Esophagus squamous epithelium (tissue), 5 donors: Measurements from ENCODE around the gene DCLK3. TPM values are rescaled to one million over a fixed set of nuclear protein-coding genes. Genes with fewer than 3 reads are reported as not detected.

ENCODE experiments used
- DNase-seq: peaks from one replicate; lab custom pipeline; 2025; lab: John Stamatoyannopoulos, UW
- H3K27ac ChIP-seq, 4 donors: fragments of 200-600 bp; sonication (generic); one replicate each; pipeline ENCODE4 v1.5.1; 2016 to 2019; ENCODE audit warnings: mild to moderate bottlenecking in 1 of 4
- H3K27me3 ChIP-seq, 4 donors: fragments of 200-600 bp; sonication (generic); 1 replicate in 3 of 4; 2 replicates in 1 of 4; pipeline versions ENCODE4 v1.5.1 to v1.6.0; 2017 to 2021; ENCODE audit warnings: antibody characterized with exemption in 1 of 4
- H3K36me3 ChIP-seq, 3 donors: fragments of 200-600 bp; sonication (generic); one replicate each; pipeline ENCODE4 v1.5.1; 2016 to 2019
- H3K4me1 ChIP-seq, 3 donors: fragments of 200-600 bp; sonication (generic); one replicate each; pipeline ENCODE4 v1.5.1; 2017 to 2019
- H3K4me3 ChIP-seq, 4 donors: fragments of 200-600 bp; sonication (generic); 1 replicate in 3 of 4; 2 replicates in 1 of 4; pipeline ENCODE4 v1.5.1; 2016 to 2019; ENCODE audit warnings: mild to moderate bottlenecking in 2 of 4, moderate library complexity in 1 of 4
- H3K9me3 ChIP-seq, 3 donors: fragments of 200-600 bp; sonication (generic); one replicate each; pipeline ENCODE4 v1.5.1; 2016 to 2019
- POLR2A ChIP-seq, 4 donors: fragments of 450-650 bp; IDR thresholded peaks; one replicate each; pipeline ENCODE4 v1.6.1; 2017; ENCODE audit warnings: antibody characterized with exemption in 4 of 4, mild to moderate bottlenecking in 4 of 4, moderate library complexity in 3 of 4
- WGBS, 2 donors: methylation state at CpG; one replicate each; pipeline ENCODE4 v1.1.5; 2018; 5-methylcytosine and 5-hydroxymethylcytosine counted together
- intact Hi-C: fragments of 100-400 bp; cut with DNase I; formaldehyde crosslinking; loops from one replicate; pipeline ENCODE4 v1.15.0; 2022
- total RNA-seq, 4 donors: library from RNA; depleted of rRNA; stranded (reverse); fragments of >200 nt; gene quantifications; one replicate each; pipeline ENCODE4 v1.1.0, GENCODE V29; 2016
- TF ChIP-seq, protein P1 (sequence below), 6 experiments: fragments of 450-650 bp in 4 of 6; fragments of 200-600 bp in 2 of 6; sonication (generic) in 2 of 6; IDR thresholded peaks; one replicate each; pipeline ENCODE4 v1.5.1; 2016 to 2019; ENCODE audit warnings: antibody characterized with exemption in 6 of 6, mild to moderate bottlenecking in 4 of 6, moderate library complexity in 4 of 6
- donor health status: DM: yes; HTN: yes; CAD: no.

Gene DCLK3
- total RNA-seq, 4 donors from 2014 or later = 0.13 to 0.19 (median 0.18) TPM; not detected in 1

- Histone ChIP-seq H3K36me3 (no peaks in the 10 kb centered on the region), H3K4me3 (no peak overlapping the region), H3K4me1 (no peaks in the 10 kb centered on the region), H3K27me3 (peaks cover 0 to 5% (median 0%) of the 10 kb centered on the region in 4 donors), H3K27ac (no peak overlapping the region), H3K9me3 (peaks cover 0 to 11% (median 0%) of the 10 kb centered on the region in 3 donors)
- WGBS, 2 donors = 98 to 100% methylated on average over 2 of the region's 2 CpGs
- DNase-seq = no peak
- TF ChIP-seq POLR2A (IDR thresholded peaks at IDR 0.05) = no peak
- TF ChIP-seq, protein P1, sequence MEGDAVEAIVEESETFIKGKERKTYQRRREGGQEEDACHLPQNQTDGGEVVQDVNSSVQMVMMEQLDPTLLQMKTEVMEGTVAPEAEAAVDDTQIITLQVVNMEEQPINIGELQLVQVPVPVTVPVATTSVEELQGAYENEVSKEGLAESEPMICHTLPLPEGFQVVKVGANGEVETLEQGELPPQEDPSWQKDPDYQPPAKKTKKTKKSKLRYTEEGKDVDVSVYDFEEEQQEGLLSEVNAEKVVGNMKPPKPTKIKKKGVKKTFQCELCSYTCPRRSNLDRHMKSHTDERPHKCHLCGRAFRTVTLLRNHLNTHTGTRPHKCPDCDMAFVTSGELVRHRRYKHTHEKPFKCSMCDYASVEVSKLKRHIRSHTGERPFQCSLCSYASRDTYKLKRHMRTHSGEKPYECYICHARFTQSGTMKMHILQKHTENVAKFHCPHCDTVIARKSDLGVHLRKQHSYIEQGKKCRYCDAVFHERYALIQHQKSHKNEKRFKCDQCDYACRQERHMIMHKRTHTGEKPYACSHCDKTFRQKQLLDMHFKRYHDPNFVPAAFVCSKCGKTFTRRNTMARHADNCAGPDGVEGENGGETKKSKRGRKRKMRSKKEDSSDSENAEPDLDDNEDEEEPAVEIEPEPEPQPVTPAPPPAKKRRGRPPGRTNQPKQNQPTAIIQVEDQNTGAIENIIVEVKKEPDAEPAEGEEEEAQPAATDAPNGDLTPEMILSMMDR (IDR thresholded peaks at IDR 0.05) = no peak
- intact Hi-C loops = no loop called here
Measured at GRCh38 chr3:36804295-36805055, 40.1 kb upstream of the DCLK3 start.

DNA sequence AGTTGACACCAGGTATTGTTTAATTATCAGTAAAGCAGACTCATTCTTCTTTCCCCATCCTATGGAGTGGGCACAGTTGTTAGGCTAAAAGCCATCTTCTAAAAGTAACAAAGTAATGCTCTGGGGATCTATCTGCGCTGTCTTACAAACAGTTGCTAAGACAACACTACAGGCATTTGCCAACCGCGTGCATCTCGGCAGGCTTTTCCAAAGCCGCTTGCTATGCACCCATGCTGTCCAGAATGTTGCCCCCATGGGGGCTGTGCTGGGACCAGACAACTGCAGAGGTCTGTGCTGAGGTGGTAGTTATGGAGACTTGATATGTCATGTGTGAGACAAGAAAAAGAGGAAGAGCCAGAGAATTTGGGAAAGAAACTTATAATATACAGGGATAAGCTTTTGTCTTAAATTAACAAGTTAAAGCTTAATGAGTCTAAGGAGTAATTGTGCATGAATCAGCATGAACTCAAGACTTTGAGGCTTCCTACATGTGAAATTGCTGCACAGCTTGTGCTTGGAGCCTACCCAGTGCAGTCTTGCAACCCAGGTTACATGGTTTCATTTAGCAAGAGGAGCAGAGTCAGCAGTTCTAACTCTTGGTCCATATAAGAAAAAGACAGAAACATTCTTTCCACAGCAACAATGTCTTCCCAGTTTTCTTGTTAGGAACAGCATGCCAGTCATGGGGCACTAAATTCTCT is 38.9 kb upstream of the DCLK3 start:
- 91 to 96% methylated on average over 5 of the region's 5 CpGs for WGBS, 2 donors
- peaks cover 0 to 11% (median 0%) of the 10 kb centered on the region in 3 donors for H3K9me3 ChIP-seq
- no peaks in the 10 kb centered on the region for H3K4me1 ChIP-seq
- DNase-seq = no peak
- intact Hi-C loops = no loop called here
- H3K36me3 ChIP-seq = no peaks in the 10 kb centered on the region
- no peak overlapping the region for H3K4me3 ChIP-seq
- H3K27me3 ChIP-seq = peaks cover 0 to 5% (median 0%) of the 10 kb centered on the region in 4 donors
- no peak overlapping the region for H3K27ac ChIP-seq
- TF ChIP-seq, protein P1 (IDR thresholded peaks at IDR 0.05) = no peak

DNA sequence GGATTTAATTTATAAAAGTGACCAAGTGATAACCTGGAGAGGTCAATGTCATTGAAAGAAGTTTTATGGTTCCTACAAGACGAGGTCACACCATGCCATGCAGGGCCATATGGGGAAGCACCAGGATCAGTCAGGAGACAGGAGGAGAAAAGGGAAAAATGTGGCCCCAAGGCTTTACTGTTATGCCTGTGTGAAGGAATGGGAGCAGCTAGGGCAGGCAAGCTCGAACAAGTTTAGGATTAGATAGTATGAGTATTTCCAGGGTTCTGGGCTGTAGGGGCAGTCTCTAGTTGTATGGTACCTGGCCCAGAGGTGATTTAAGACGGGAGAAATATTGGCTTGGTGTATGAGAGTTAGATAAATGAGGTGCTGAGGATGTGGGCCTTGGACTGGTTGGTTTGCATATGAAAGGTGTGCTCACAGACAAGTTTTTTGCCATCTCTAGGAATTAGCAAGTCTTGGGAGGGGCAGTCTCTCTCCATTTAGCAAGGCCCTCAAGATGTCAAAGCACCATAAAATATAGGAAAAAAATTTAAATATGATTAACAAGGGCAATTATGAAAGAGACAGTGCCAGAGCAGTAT is 36.3 kb upstream of the DCLK3 start:
- H3K36me3 ChIP-seq = no peaks in the 10 kb centered on the region
- H3K4me3 ChIP-seq = no peak overlapping the region
- H3K27me3 ChIP-seq = peaks cover 0 to 5% (median 0%) of the 10 kb centered on the region in 4 donors
- WGBS, 2 donors = 32 to 43% methylated on average over 3 of the region's 3 CpGs
- H3K9me3 ChIP-seq = peaks cover 0 to 2% (median 0%) of the 10 kb centered on the region in 3 donors
- no peak for DNase-seq
- intact Hi-C loops = no loop called here
- TF ChIP-seq POLR2A (IDR thresholded peaks at IDR 0.05) = no peak
- TF ChIP-seq, protein P1 (IDR thresholded peaks at IDR 0.05) = no peak
- H3K4me1 ChIP-seq = no peaks in the 10 kb centered on the region
- H3K27ac ChIP-seq = no peak overlapping the region

DNA sequence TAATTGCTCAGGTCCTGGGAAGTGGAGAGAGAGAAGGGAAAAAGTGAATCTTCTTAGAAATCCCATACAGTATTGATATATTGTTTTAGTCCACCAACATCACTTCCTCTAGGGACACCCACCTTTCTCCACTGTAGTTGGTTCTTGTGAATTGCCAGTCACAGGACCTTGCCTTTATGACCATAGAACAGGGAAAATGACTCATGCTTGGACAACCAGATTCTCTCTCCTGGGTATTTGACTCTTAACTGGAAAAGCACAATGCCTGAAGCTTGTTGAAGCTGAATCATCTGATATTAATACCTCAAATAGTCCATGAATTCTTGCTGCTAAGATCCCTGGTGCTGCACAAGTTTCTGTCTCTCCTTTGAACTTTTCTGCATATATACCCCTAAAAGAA is 32.5 kb upstream of the DCLK3 start:
- DNase-seq = no peak
- intact Hi-C loops = no loop called here
- TF ChIP-seq, protein P1 (IDR thresholded peaks at IDR 0.05) = no peak
- no peak for TF ChIP-seq POLR2A (IDR thresholded peaks at IDR 0.05)
- H3K36me3 ChIP-seq = no peaks in the 10 kb centered on the region
- H3K27me3 ChIP-seq = no peaks in the 10 kb centered on the region
- H3K4me1 ChIP-seq = no peaks in the 10 kb centered on the region
- H3K27ac ChIP-seq = no peak overlapping the region
- no peak overlapping the region for H3K4me3 ChIP-seq
- H3K9me3 ChIP-seq = no peaks in the 10 kb centered on the region

DNA sequence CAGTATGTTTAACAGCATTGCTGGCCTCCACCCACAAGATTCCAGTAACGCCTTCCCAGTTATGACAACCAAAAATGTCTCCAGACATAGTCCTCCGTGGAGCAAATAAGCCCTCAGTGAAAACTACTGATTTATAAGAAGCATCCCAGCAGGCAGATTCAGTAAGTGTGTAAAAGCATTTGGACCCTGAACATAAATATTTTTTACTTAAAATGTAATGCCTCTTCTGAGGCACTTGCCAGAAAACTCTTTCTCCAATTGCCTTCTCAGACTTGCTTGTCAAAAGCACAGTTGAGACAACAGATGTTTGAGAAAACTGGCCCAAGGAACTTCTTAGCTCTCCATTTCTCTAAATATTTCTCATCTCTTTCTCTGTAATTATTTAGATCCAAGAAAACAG is 31.8 kb upstream of the DCLK3 start:
- intact Hi-C loops = no loop called here
- H3K36me3 ChIP-seq = no peaks in the 10 kb centered on the region
- H3K9me3 ChIP-seq = no peaks in the 10 kb centered on the region
- WGBS, 2 donors = 73 to 77% methylated on average over 2 of the region's 2 CpGs
- H3K4me3 ChIP-seq = no peak overlapping the region
- TF ChIP-seq, protein P1 (IDR thresholded peaks at IDR 0.05) = no peak
- TF ChIP-seq POLR2A (IDR thresholded peaks at IDR 0.05) = no peak
- no peaks in the 10 kb centered on the region for H3K27me3 ChIP-seq
- DNase-seq = no peak
- no peaks in the 10 kb centered on the region for H3K4me1 ChIP-seq
- no peak overlapping the region for H3K27ac ChIP-seq
